ENCODE data around the gene NOS1AP. TPM values are rescaled to one million over a fixed set of nuclear protein-coding genes. Genes with fewer than 3 reads are reported as not detected.

The NOS1AP gene
- total RNA-seq, 2 experiments from 2014 or later = not detected

GRCh38 chr1:162359523-162360236, 290.2 kb downstream of the NOS1AP start:
- no peaks in the 10 kb centered on the region for H3K79me2 ChIP-seq (ENCODE audit: insufficient read depth, low read depth, low read length)
- H3K36me3 ChIP-seq (ENCODE audit: insufficient read depth, low read length) = no peaks in the 10 kb centered on the region
- no peaks in the 10 kb centered on the region for H3K9me2 ChIP-seq (ENCODE audit: insufficient read depth, low read length)
- CTCF ChIA-PET (ENCODE audit: unreplicated experiment) = no interaction called here
- H3K4me3 ChIP-seq (ENCODE audit: low read depth, low read length, poor library complexity, severe bottlenecking) = no peak overlapping the region
- POLR2A ChIA-PET = no interaction called here
- BruUV-seq (replicated peaks) = no TSS peak
- no peak overlapping the region for H3K4me2 ChIP-seq (ENCODE audit: low read length)
- H3K27ac ChIP-seq (ENCODE audit: low read depth, low read length, poor library complexity, severe bottlenecking) = no peak overlapping the region
- no peaks in the 10 kb centered on the region for H3K9me3 ChIP-seq (ENCODE audit: low read length)
- no peaks in the 10 kb centered on the region for H4K20me1 ChIP-seq (ENCODE audit: insufficient read depth, low read length)
- intact Hi-C loops (cut with micrococcal nuclease; ENCODE audit: unreplicated experiment) = no loop called here
- H3K4me1 ChIP-seq (ENCODE audit: insufficient read depth, low read length, poor library complexity, severe bottlenecking) = no peaks in the 10 kb centered on the region
- DNase-seq (ENCODE audit: low spot score) = no peak
- no peak overlapping the region for H2AFZ ChIP-seq (ENCODE audit: low read length)
- TF ChIP-seq EZH2phosphoT487 (IDR thresholded peaks at IDR 0.05; ENCODE audit: borderline replicate concordance, low read depth, low read length) = no peak

DNA sequence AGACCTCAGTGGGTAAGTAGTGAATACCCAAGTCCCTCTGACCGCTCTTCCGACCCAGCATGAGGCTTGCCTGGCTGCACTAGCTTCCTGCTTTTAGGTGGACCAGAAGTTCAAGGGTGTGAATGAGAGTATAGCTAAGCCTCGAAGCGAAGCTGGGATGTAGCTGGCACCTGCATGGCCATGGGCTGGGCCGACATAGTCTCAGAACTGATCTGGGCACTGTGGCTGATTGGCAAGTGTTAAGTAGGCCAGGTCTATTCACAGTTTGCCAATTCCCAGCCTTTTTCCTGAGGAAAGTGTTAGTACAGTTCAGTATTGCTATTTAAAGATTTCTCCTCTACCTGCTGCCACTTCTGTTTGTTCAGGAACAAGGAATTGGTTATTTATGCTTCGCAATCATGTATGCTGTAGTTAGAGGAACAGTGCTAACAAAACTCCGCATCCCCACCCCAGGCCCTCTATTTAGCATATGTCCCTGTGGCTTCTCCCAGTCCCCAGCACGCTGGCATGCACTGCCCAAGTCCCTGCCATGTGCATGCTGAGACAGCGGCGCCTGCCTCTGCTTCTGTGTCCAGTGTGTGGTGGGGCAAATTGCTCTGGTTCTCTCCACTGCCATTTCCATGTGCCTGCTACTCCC, 290.9 kb downstream of the NOS1AP start:
- Histone ChIP-seq H2AFZ (ENCODE audit: low read length) (no peak overlapping the region), H3K4me1 (ENCODE audit: insufficient read depth, low read length, poor library complexity, severe bottlenecking) (no peaks in the 10 kb centered on the region), H3K4me2 (ENCODE audit: low read length) (no peak overlapping the region), H3K4me3 (ENCODE audit: low read depth, low read length, poor library complexity, severe bottlenecking) (no peak overlapping the region), H4K20me1 (ENCODE audit: insufficient read depth, low read length) (no peaks in the 10 kb centered on the region), H3K9me2 (ENCODE audit: insufficient read depth, low read length) (no peaks in the 10 kb centered on the region), H3K9me3 (ENCODE audit: low read length) (no peaks in the 10 kb centered on the region), H3K79me2 (ENCODE audit: insufficient read depth, low read depth, low read length) (no peaks in the 10 kb centered on the region), H3K36me3 (ENCODE audit: insufficient read depth, low read length) (no peaks in the 10 kb centered on the region), H3K27ac (ENCODE audit: low read depth, low read length, poor library complexity, severe bottlenecking) (no peak overlapping the region)
- no peak for TF ChIP-seq EZH2phosphoT487 (IDR thresholded peaks at IDR 0.05; ENCODE audit: borderline replicate concordance, low read depth, low read length)
- TF ChIP-seq, protein P1, sequence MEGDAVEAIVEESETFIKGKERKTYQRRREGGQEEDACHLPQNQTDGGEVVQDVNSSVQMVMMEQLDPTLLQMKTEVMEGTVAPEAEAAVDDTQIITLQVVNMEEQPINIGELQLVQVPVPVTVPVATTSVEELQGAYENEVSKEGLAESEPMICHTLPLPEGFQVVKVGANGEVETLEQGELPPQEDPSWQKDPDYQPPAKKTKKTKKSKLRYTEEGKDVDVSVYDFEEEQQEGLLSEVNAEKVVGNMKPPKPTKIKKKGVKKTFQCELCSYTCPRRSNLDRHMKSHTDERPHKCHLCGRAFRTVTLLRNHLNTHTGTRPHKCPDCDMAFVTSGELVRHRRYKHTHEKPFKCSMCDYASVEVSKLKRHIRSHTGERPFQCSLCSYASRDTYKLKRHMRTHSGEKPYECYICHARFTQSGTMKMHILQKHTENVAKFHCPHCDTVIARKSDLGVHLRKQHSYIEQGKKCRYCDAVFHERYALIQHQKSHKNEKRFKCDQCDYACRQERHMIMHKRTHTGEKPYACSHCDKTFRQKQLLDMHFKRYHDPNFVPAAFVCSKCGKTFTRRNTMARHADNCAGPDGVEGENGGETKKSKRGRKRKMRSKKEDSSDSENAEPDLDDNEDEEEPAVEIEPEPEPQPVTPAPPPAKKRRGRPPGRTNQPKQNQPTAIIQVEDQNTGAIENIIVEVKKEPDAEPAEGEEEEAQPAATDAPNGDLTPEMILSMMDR (conservative IDR thresholded peaks at IDR 0.05; ENCODE audit: low read length) = no peak
- no peak for DNase-seq (ENCODE audit: low spot score)
- ChIA-PET CTCF (ENCODE audit: unreplicated experiment) (no interaction called here), POLR2A (no interaction called here)
- no TSS peak for BruUV-seq (replicated peaks)
- intact Hi-C loops (cut with micrococcal nuclease; ENCODE audit: unreplicated experiment) = no loop called here

- Histone ChIP-seq H3K4me1 (ENCODE audit: insufficient read depth, low read length, poor library complexity, severe bottlenecking) (no peaks in the 10 kb centered on the region), H3K4me2 (ENCODE audit: low read length) (no peak overlapping the region), H3K9me2 (ENCODE audit: insufficient read depth, low read length) (no peaks in the 10 kb centered on the region), H3K79me2 (ENCODE audit: insufficient read depth, low read depth, low read length) (no peaks in the 10 kb centered on the region), H3K27ac (ENCODE audit: low read depth, low read length, poor library complexity, severe bottlenecking) (no peak overlapping the region), H3K9me3 (ENCODE audit: low read length) (no peaks in the 10 kb centered on the region), H3K36me3 (ENCODE audit: insufficient read depth, low read length) (no peaks in the 10 kb centered on the region), H4K20me1 (ENCODE audit: insufficient read depth, low read length) (no peaks in the 10 kb centered on the region), H2AFZ (ENCODE audit: low read length) (no peak overlapping the region), H3K4me3 (ENCODE audit: low read depth, low read length, poor library complexity, severe bottlenecking) (no peak overlapping the region)
- ChIA-PET POLR2A (no interaction called here), CTCF (ENCODE audit: unreplicated experiment) (no interaction called here)
- no peak for TF ChIP-seq EZH2phosphoT487 (IDR thresholded peaks at IDR 0.05; ENCODE audit: borderline replicate concordance, low read depth, low read length)
- TF ChIP-seq, protein P1 (conservative IDR thresholded peaks at IDR 0.05; ENCODE audit: low read length) = no peak
- no peak for DNase-seq (ENCODE audit: low spot score)
- intact Hi-C loops (cut with micrococcal nuclease; ENCODE audit: unreplicated experiment) = no loop called here
- BruUV-seq (replicated peaks) = no TSS peak
Measured at GRCh38 chr1:162360874-162361260, 291.4 kb downstream of the NOS1AP start.

Data from OCI-LY7 (cell line).